H7 (cell line): Measurements from ENCODE around the gene TRAM2. TPM values are rescaled to one million over a fixed set of nuclear protein-coding genes. Genes with fewer than 3 reads are reported as not detected.

Experiments
- DNase-seq: peaks from one replicate; pipeline ENCODE4 v3.0.0; 2012
- H3K27me3 ChIP-seq: 2 replicates; pipeline ENCODE4 v1.6.0; 2011; ENCODE audit warnings: mild to moderate bottlenecking, low read length; ENCODE audit not compliant: control insufficient read depth, insufficient read depth
- H3K36me3 ChIP-seq: replicated peaks from 2 replicates; pipeline ENCODE4 v1.5.1; 2011; ENCODE audit warnings: low read length; ENCODE audit not compliant: control insufficient read depth, insufficient read depth
- H3K4me3 ChIP-seq: 2 replicates; pipeline ENCODE4 v1.5.1; 2011; ENCODE audit warnings: low read depth, mild to moderate bottlenecking, control low read depth, low read length, moderate library complexity; ENCODE audit not compliant: insufficient read depth
- total RNA-seq: library from RNA; depleted of rRNA; stranded (reverse); fragments of >200 nt; shearing (Covaris generic); gene quantifications from 2 replicates; pipeline ENCODE4 v1.2.3, GENCODE V29; 2014

The TRAM2 gene
- total RNA-seq, 1 experiment from 2014 or later: 9.2 TPM

DNA sequence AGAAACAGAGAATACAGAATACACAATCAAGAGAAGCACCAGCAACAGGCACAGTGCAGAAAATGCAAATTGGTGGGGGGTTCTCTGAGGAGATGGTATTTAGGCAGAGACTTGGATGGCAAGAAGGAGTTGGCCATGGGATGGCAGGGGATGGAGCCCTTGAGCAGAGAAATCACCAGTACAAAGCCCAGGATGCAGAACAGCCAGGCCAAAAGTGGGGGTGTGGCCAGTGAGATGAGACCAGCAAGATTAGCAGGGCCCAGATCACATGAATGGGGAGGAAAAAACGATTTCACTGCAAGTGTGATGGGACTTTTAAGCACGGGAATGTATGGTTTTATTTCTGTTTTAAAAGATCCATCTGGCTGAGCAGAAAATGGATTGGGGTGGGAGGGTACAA, 63.4 kb downstream of the TRAM2 start:
- Histone ChIP-seq H3K36me3 (peaks cover 5% of the 10 kb centered on the region), H3K27me3 (no peaks in the 10 kb centered on the region), H3K4me3 (no peak overlapping the region)
- DNase-seq: no peak

DNA sequence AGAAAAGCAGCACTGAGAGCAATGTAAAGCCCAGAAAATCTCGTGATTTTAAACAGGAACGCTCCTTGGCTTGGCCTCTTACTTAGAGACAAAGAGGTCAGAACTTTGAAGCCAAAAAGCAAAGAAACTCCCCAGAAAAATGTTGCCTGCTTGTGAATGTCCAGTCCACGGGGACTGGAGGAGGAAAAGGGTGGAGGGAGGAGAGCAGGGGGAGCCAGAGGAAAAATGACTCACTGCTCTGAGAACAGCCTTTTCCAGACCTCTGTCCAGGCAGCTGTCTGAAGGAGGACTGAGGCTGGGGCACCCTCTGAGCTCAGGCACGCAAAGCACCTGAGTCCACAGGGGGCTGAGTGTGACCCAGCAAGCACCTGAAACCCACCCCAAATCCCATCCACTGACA, 64.7 kb downstream of the TRAM2 start:
- DNase-seq: no peak
- H3K27me3 ChIP-seq: no peaks in the 10 kb centered on the region
- H3K36me3 ChIP-seq: peaks cover 10% of the 10 kb centered on the region
- no peak overlapping the region for H3K4me3 ChIP-seq

DNA sequence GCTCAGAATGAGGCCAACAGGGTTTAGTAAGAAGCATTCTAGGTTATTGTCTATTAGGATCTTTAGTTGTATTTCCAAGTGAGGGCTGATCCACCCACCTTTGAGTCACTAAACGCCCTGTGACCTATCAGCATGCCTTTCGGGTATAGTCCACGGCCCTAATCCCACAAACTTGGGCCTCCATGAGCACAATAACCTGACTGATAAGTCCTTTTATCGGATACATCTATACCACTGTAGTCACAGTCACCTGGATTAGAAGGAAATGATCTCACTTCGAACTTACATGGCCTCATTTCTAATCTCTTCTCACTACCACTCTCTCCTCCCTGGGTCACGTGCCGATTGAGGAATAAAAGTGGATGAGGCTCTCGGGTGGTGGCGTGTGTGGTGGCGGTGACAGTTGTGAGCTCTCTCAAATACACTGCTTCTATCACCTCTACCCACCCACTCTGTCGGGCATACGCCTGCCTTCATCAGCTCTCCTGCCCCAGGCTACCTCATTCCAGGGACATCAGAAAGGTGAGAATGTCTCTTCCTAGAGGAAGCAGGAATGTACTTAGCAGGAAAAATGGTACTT, 65.2 kb downstream of the TRAM2 start:
- no peak for DNase-seq
- no peaks in the 10 kb centered on the region for H3K27me3 ChIP-seq
- peaks cover 11% of the 10 kb centered on the region for H3K36me3 ChIP-seq
- H3K4me3 ChIP-seq: no peak overlapping the region

DNA sequence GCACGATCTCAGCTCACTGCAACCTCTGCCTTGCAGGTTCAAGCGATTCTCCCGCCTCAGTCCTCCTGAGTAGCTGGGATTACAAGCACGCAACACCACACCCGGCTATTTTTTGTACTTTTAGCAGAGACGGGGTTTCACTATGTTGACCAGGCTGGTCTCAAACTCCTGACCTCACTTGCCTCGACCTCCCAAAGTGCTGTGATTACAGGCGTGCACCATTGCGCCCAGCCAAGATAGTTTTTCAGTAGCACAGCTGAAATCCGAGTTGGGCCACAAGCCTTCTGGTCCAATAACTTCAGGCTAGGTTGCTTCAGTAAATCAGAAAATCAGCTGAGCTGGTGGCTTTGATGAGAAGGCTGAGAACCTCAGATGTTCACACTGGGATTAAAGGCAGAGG, 65.7 kb downstream of the TRAM2 start:
- Histone ChIP-seq H3K27me3 (no peaks in the 10 kb centered on the region), H3K4me3 (no peak overlapping the region), H3K36me3 (peaks cover 11% of the 10 kb centered on the region)
- DNase-seq: no peak

DNA sequence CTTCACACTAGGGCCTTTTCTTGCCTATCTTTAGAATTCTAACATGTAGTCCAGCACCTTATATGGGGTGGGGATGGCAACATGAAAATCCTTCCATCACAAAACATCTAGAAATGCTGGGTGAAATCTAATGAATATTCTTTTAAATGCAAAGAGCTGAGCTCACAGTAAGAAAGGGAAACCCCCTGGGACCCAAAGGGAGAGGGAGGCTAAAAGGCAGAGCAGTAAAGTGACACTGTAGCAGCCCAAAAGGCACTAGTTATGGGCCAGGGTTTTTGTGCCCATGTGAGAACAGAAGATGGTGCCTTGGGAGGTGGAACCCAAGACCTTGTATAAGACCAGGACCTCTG, 66.7 kb downstream of the TRAM2 start:
- no peaks in the 10 kb centered on the region for H3K27me3 ChIP-seq
- peak; percentile 53 for DNase-seq
- H3K36me3 ChIP-seq: peaks cover 11% of the 10 kb centered on the region
- H3K4me3 ChIP-seq: no peak overlapping the region

DNA sequence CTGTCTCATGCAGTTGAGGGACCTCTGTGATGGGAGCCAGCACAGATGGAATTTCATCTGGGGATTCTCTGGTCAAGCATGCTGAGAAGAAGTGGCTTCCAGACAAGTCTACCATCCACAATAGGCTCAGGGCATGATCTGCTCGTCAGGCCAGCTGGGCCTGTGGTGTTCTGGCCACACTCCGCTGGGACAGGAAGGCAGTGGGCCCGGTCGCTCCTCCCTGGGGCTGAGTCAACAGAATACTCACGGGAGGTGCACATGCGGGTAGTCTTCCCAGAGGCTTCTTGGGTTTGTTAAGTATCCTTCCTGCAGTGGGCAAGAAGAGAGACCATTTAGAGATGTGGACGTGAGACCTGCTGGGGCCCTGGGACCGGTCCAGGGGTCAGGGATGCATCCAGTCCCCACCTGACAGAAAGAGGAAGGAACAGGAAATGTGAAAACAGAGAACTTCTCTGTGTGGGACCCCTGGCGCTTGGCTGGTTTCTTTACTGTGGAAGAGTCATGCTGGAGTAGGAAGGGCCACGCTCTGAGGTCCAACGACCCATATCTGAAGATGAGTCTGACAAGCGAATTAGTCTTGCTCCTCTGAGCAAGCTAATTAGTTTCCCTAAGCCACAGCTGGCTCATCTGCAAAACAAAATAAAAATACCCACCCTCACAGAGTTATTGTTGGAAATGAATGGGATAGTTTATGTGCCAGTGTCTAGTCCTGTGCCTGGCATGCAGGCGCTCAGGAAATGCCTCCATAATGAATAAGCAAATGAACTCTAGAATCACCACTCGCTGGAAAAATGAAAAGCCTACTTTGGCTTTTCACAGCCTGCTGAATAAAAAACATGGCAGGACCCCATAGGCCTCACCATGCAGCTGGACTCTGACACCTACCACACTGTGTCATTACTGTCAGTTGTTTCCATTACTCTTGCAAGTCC, 67.3 kb downstream of the TRAM2 start:
- DNase-seq: no peak
- Histone ChIP-seq H3K36me3 (peaks cover 11% of the 10 kb centered on the region), H3K4me3 (no peak overlapping the region), H3K27me3 (no peaks in the 10 kb centered on the region)

DNA sequence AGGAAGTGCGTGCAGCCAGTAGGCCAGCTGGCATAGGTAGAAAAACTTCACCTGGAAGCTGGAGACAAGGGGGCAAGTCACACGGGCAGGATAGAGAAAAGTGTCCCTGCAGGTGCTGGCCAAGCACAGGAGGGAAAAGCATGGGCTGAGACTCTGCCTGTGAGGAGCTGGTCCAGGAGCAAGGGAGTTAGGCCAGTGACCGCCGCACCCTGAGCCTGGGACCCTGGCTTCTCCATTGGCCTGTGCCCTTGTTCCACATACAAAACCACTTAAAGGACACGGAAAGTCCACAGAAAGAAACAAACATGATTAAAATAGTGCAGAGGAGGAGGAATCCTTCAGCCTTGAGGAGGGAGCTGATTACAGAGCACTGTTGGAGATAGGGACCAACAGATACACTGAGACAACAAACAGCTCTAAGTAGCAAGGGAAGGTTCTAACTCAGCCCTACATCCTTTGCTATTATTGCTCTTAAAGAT, 68.6 kb downstream of the TRAM2 start:
- DNase-seq: no peak
- no peaks in the 10 kb centered on the region for H3K27me3 ChIP-seq
- H3K4me3 ChIP-seq: no peak overlapping the region
- peaks cover 11% of the 10 kb centered on the region for H3K36me3 ChIP-seq

DNA sequence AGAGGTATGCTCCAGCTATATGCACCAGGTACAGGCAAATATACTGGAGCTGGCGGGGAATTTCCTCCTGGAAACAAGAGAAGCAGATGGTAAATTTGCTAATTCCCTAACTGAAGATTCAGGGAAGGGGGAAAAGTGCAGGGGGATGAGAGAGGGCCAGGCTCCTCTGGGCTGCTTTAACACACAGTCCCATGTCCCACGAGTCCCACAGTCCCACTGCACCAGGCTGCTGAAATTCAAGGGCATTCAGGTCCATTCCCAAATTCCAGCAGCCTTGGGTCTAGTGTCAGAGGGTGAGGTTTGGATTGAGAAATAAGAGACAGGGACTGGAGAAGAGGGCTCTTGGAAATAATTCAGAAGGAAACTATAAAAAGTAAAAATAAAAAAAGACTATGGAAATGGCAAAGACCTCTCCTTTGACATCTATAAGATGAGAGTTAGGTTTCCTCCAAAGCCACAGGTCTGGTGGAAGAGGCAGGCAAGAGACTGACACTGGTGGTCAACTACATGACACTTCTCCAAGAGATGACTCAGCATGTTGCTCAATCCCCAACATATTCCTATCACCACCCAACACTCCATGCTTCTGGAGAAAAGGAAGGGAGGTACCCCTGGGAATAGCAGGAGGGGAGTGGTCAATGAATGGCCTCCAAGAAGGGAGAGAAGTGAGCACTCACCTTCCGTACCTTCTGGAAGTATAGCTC, 69.2 kb downstream of the TRAM2 start:
- Histone ChIP-seq H3K27me3 (no peaks in the 10 kb centered on the region), H3K4me3 (no peak overlapping the region), H3K36me3 (peaks cover 11% of the 10 kb centered on the region)
- no peak for DNase-seq

DNA sequence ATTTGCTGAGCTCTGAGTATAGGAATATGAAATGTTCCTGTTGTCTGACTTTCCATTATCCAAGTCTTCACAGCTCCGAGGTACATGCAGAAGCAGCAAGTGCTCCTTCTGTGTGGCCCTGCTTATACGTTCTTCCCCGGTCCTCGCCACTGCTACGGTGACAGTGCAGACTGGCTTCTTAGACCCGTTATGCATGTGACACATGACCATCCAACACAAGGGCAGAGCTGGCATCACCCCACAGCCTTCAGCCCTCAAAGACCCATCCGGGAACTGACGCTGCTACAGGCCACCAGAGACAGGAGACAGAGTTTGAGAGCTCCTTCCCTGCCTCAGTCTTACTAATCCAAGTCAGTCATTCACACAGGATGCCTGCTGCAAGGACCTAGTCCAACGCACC, 70.4 kb downstream of the TRAM2 start:
- Histone ChIP-seq H3K27me3 (no peaks in the 10 kb centered on the region), H3K36me3 (peaks cover 11% of the 10 kb centered on the region), H3K4me3 (no peak overlapping the region)
- DNase-seq: no peak

DNA sequence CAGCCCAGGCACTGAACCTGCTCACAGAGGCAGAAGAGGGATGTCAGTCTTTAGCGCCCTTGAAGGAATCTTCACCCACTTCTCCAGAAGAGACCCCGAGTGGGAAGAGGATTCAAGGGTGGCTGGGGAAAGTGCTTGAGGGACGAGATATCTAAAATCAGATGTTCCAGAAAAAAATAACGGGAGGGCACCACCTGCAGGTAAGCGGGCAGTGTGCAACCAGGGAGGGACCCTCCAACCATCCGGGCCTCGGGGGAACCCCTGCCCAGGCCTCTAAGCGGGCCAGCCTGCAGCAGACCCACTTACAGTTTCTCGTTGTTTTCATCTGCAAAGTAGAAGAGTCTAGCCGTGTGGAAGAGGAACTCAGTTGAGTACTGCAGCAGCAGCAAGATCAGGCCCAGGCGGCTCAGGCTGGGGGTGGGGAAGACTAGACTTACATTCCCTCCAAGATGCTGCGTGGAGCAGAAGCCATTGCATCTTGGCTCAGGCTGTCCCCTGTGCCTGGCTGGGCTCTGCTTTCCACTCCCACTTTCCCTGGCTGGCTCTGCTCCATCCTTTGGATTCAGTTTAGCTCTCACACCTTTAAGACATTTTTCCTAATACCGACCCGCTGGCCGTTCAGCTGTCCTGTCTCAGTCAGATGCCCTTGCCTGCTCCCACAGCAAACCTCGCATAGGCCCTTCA, 71.0 kb downstream of the TRAM2 start:
- peak; percentile 68 for DNase-seq

DNA sequence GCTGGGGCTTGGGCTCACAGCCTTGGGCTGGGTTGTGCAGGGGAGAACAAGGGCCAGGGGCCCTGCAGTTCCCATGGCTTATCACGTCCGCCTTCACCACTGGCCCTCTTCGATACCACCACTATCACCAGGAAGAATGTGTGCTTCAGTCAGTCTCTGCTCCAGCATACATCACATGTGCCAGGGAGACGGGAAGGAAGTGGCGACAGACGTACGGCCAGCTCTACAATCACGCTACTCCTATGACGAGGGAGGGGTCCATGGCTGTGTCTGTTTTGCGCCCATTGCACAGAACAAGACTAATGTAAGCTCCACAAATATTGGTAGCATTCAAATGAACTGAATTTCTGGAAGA, 72.1 kb downstream of the TRAM2 start:
- Histone ChIP-seq H3K36me3 (peaks cover 11% of the 10 kb centered on the region), H3K4me3 (no peak overlapping the region), H3K27me3 (no peaks in the 10 kb centered on the region)
- DNase-seq: no peak

More for the DNA sequence above, 71.0 kb downstream of the TRAM2 start:
- Histone ChIP-seq H3K4me3 (no peak overlapping the region), H3K27me3 (no peaks in the 10 kb centered on the region), H3K36me3 (peaks cover 11% of the 10 kb centered on the region)

DNA sequence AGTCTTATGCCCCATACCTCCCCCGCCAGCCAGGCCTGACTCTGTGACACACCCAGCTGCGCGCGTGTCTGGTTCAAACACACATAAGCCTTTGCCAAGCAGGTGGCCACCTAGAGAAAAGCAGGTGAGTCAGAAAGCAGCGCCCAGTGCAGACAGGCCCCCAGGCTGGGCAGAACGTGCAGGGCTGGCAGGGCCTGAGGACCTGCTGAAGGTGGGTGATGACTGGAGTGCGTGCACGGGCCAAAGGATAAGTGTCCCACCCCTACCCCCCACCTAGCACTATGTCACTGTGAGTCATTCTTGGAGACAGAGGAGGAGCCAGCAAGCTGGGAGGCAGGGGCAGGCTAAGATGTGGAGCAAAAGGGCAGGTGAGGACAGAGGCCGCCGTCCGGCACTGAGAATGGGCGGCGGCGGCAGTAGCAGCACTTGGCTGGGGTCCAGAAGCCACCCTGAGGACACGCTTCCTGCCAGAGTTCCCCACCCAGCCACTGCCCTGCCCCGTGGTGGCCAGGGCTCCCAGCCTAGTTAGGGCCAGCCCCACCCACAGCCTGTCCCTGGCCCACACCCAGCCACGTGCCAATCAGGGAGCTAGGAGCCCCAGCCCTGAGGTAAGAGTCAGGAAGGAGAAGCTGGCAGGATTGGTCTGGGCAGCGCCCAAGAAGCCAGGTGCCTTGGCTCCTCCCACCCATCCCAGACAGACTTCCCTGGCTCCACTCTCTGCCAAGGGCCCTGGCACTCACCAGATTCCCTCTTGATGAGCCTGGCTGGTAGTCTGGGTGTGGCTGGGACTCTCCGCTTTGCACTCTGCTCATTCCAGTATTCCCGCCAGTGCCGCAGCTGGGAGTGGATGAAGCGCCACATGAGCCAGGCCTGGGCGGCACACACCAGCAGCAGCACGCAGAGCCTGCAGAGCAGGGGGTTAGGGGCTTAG, 72.7 kb downstream of the TRAM2 start:
- Histone ChIP-seq H3K36me3 (peaks cover 10% of the 10 kb centered on the region), H3K27me3 (no peaks in the 10 kb centered on the region), H3K4me3 (no peak overlapping the region)
- DNase-seq: no peak

DNA sequence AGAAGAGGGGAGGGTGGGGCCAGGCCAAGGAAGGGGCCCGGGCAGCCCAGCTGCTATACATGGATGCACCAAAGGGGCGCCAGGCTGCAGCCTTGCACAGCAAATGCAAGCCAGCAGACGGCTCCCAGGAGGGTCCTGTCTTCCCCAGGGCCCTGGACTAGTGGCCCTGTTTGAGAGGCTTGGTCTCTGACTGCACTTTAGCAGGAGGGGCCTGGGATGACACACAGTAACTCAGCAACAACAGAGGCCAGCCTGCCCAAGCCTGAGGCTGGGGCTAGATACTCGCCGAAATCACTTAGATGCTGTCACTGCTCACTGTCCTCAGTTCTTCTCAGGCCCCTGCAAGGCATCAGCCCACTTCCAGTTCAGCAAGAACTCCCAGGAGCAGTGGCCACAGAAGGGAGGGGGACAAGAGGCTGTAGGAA, 73.5 kb downstream of the TRAM2 start:
- no peak overlapping the region for H3K4me3 ChIP-seq
- H3K27me3 ChIP-seq: no peaks in the 10 kb centered on the region
- DNase-seq: peak; percentile 85
- peaks cover 6% of the 10 kb centered on the region for H3K36me3 ChIP-seq
